GM11168 (cell line): ENCODE results near the gene OSBPL5.

Experiments
- in situ Hi-C: fragments of 300-500 bp; cut with MboI; formaldehyde crosslinking; loops from one replicate; pipeline ENCODE4 v1.12.0; 2022; ENCODE audit warnings: low sequenced_read_pairs; ENCODE audit not compliant: unreplicated experiment

Gene OSBPL5

DNA sequence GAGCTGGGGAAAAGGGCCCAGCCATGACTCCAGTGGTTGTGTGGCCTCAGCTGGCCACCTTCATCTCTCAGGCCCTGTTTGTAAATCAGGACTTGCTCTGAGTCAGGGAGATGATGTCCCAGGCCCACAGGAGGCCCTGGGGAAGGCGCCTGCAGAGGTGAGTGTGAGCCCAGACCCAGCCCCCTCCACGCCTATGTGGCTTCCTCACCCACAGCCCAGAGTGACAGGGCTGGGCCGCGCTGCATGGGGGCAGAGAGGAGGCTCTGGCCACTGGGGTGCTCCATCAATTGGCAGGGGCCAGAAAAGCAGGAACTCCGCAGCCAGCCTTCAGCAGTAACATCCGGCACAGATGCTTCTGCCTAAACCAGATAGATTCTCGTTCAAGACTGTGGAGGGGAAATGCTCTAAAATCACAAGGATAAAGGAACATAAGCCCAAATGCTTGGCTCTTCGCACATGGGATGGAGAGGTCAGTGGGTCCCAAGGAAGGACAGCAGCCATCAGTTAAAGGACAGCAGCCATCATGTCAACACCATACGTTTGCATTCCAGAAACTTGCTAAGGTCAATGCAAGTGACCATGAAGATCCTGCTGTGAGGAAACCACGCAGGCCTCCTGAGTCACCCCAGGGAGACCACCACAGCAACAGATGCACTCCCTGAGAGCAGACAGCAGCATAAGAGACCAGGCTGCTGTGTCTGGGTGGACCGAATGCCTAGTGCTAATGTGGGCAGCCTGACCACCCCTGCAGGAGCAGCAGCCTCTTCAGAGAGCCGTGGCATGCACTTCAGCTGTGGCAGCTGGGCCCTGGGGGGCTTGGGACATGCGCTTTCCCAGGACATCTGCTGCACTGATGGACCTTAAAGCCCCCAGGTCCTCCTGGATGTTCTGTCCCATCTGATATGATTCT is 28.3 kb downstream of the OSBPL5 start:
- in situ Hi-C loops = no loop called here

DNA sequence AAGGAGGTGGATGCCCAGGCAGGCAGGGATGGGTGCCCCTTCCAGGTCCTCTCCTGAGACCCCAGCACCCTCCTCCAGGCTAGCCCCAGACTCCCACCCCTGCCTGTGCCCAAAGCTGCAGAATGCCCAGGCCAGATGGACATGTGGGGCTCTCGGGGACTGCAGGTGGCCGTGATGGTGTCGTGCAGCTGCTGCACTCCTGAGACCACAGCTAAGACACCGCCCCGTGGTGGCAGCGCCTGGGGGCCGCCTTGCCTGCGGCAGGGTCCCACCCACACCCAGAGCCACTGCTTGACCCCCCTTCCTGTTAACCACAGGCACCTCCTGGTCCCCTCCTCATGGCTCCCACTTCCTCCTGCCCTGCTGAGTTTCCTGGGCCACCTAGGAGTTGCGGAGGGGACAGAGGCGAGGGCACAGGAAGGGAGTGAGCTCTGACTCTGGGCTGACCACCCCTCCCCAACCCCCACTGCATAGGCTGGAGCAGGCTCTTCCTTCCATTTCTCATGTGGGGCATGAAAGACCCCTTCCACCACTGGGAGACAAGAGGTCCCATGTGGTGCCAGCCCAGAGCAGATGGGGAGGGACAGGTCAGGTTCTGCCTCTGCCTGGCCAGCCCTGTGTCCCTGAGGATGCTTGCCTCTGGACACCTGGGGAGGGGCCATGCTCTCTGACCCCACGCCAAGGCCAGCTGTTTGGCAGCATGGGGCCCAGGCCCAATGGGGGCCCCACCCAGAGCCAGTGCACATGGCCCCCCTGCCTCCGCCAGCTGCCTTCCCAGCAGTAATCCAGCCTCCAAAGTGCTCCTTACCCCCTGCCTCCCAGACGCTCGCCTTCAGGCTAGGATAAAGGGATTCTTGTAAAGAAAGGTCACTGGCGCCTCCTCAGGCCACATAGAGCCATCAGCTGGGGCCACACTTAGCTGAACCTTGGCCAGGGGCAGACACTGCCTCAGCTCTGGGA is 29.3 kb downstream of the OSBPL5 start:
- in situ Hi-C loops = no loop called here

DNA sequence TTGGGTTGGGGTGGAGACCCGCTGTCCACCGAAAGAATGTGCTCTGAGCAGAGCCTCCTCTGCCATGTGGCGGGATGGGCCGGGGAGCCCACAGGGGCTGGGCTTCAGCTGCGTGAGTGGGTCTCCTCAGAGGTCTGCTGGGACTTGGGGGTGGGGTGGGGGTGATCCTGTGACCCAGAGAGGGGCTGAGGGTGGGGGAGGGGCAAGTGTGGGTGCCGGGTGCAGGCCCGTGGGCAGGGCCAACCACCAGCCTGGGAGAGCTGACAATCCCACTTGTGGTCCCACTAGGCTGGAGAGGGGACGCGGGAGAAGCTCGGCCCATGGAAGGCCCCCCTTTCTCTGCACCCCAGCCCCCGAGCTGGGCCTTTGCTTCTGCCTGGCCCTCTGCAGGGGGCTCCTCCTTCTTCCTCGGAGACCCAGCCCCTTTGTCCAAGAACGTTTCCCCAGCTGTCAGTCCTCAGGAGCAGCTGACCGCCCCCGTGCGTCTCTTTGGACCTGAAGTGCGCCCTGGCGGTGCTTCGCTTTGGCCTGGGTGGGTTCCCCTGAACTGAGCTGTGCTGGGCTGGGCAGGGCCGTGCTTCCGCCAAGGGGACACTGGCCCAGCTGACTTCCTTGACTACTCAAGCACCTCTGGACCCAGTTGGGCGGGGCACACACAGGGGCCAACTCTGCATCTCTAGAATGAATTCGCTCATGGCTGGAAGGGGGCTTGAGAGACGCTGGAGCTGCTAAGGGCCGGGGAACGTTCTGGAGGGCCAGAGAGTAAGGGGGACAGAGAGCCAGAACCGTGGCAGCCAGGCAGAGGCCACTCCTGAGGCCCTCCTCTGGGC is 30.2 kb downstream of the OSBPL5 start:
- in situ Hi-C loops = no loop called here

DNA sequence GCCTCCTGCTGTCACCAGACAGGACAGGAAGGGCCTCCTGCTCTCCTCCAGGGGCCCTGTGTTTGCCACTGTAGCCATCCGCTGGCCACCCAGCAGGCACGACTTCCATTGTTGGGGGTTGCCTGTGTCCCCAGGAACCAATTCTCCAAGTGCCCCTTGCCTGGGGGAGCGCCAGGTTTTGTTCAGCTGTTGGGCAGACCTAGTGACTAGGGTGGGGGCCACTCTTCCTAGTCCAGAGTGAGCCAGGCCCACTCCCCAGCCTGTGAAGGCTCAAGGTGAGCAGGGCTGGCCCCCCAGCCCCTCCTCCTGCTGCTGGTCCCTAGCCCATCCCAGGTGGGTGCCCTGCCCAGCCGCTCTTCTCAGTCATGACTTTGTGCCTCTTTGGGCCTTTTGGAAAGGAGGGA is 30.9 kb downstream of the OSBPL5 start:
- in situ Hi-C loops = no loop called here

DNA sequence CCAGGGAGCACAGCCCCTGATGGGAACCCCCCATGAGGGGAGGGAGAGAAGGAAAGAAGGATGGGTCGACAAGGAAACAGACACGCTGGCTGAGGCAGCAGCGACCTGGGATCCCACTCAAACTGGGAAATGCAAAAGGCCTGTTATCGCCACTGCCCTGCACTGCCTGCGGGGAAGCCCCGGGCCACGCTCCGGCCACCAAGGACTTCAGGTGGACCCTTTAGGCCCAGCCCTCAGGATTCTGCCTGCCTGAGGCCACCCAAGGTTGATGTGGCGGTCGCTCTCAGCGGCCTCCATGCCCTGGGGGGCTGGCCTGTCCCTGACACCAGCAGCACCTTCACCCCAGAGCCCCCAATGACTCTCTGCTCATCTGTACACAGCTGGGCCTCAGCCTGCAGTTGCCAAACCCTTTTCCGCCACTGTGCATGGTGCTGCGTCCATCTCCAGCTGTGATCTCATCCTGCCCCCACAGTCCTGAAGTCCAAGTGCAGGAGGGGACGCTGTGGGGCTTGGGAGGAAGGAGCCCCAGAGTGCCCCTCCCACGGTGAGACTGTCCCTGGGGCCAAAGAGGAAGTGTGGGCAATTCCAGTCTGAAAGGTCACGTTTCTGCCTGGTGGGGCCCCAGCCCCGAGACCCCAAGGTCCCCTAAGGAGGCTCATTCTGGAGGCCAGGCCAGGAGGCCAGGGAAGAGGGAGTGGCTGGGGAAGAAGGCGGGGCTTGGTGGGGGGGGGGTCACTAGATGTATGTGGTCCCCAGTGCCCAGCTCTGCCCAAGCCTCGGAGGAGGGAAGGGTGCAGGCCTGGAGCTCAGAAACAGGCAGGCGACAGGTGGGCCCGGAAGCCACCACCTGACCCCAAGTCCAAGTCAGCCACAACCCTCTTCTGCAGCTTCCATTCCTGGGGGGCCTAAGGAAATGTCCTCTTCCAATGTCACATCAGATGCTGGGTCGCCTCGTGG is 31.6 kb downstream of the OSBPL5 start:
- in situ Hi-C loops = no loop called here

DNA sequence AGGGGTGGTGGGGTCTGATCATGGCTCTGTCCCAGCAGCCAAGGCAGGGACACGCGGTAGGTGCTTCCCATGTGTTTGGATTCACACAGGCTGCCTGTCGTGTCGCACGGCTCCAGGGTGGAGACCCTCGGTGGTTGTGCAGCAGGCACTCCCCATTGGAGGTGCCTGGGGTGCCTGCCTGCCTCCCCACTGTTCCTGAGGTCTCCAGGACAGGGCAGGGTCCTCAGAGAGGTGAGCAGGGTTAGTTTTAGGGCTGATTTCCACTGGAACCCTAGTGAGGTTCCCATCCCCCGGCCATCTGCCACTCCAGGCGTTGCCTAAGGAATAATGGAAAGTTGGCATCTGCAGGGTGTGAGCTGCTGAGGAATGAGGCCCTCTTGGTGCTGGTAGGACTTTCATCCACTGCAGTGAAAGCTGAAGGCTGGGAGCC is 32.3 kb downstream of the OSBPL5 start:
- in situ Hi-C loops = no loop called here

DNA sequence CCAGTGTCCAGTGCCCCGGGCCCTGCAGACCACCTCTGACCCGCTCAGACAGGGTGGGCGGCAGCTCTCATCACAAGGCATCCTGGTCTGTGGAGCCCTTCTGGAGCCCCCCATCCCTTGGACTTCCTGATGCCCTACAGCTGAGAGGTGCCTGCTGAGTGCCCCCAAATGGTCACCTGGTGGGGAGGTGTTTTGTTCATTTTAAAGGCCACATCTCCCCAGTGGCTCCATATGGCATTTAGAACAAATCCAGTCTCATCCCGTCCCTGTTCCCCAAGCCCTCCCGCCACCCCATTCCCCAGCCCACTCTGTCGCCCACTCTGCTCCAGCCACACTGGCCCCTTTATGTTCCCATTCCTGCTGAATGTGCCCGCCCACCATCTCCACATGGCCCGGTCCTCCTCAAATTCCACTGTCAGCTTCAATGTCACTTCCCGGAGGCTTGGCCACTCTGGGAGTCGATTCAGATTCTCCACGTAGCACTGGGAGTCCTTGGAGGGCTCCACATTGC is 32.8 kb downstream of the OSBPL5 start:
- in situ Hi-C loops = no loop called here

DNA sequence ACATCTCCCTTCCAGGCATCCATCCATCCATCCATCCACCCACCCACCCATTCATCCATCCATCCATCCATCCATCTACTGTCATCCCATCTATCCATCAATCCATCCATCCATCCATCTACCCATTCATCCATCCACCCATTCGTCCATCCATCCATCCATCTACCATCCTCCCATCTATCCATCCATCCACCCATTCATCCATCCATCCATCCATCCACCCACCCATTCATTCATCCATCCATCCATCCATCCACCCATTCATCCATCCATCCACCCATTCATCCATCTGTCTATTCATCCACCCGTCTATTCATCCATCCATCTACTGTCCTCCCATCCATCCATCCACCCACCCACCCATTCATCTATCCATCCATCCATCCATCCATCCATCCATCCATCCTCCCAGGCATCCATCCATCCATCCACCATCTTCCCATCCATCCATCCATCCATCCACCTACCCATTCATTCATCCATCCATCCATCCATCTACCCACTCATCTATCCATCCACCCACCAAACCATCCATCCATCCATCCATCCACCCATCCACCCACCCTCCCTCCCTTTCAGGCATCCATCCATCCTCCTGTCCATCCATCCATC is 33.7 kb downstream of the OSBPL5 start:
- in situ Hi-C loops = no loop called here

DNA sequence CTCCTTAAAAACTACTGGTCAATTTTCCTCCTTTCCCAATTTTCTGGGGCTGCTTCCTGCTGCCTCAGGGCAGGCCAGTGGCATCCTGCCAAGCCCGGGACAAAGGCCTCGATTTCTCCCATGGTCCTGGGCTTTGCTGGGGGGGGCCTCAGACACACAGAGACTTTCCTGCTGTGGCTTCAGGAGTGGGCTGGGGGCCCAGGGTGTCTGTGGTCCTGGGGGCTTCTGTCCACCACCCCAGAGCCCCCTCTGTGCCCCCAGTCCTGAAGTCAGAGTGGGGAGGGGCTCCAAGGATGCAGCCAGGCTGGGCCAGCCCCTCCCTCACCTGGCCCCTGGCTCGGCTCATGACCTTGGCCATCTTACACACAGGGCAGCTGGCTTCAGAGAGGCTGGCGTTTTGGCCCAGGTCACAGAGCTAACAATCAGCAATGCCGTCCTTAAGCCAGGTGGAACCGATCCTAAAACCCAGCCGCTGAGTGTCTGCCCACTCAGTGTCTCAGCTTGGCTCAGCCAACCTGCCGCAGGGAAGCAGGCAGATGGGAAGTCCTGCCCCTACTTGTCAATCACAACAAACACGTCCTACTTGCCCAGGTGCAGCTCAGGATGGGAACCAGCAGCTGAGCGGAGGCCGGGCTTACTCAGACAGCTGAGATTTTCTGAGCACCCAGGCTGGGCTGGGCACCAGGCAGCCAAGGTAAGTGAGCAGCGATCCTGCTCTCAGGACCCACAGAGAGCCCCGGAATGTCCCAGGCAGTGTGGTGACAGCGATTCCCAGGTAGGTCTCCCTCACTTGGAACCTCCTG is 34.6 kb downstream of the OSBPL5 start:
- in situ Hi-C loops = no loop called here

DNA sequence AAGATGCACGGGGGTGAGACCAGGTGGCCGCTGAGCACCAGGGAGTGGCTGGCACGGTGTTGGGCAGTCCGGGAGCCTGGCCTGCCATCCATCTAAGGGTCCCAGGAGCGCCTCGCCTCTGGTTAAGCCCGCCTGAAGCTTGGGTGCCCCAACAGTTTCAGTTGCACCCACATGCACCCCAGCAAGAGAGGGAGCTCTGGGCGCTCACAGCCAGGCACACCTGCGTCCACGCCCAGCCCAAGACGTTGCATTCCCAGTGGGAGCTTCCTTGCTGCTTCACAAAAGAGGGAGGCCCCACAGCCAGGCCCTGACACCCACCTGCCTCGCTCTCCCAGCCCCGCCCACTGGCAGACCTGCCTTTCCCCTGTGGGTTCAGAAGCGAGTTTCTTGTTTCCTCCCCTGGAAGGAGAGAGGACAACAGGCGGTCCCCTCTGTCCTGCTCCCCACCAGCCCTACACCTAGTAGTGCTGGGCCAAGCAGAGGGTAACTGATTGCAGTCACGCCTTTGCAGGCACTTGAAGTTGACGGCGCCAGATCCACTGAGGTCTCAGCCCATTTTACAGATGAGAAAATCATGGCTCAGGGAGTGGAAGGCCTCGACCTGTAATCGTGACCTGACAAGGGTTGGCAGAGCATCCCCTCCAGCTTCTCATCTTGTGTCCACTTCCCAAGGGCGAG is 35.4 kb downstream of the OSBPL5 start:
- in situ Hi-C loops = no loop called here

DNA sequence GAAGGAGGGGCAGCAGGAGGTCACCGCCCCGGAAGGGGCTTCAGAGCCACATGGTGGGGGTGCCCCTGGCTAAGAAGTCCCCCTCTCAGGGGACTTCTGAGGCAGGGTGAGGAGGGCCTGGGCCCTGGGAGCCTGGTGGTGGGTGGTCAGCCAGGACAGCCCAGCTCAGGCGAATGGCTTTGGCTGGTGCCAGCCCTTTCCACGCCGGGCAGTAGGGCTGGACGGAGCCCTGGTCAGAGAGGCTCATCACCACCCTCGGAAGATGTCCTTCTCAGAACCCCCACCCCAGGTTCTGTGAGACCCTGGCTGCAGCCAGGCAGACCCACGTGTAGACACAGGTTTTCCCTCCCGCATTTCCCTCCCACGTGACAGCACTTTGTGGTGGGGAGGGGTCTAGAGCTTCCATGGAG is 35.9 kb downstream of the OSBPL5 start:
- in situ Hi-C loops = no loop called here

DNA sequence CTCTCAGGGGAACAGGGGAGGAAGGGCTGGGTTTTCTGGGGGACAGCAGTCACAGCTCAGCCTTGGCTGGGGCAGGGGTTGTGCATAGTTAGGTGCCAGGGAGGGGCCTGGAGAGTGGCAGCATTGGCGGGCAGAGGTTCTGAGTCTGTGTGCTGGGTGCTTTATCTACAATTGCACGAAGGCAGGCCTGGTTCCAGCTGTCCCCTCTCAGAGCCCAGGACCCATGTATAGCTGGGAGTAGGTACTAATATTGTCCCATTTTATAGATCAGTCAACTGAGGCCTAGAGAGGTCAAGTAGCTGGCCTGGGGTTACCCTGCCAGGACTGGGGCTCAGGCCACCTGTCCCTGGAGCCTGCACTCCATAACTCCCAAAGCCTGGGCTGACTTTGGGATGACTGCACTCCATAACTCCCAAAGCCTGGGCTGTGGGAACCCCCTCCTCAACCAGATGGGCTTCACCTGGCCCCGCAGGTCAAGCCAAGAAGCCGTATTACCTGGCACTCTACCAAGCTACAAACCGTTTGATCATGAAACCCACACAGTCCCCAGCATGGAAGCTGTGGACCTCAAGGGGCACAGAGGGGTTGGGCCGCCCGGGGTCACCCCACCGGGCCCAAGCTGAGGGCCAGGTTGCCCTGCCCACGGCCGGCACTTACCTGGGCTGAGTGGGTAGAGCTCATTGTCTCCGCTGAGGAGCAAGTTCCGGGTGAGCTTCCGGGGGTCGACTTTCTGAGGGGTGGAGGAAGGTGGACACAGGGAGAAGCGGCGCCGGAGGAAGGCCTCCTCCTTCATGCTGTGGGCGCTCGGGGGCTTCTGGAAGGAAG is 36.5 kb downstream of the OSBPL5 start:
- in situ Hi-C loops = no loop called here

DNA sequence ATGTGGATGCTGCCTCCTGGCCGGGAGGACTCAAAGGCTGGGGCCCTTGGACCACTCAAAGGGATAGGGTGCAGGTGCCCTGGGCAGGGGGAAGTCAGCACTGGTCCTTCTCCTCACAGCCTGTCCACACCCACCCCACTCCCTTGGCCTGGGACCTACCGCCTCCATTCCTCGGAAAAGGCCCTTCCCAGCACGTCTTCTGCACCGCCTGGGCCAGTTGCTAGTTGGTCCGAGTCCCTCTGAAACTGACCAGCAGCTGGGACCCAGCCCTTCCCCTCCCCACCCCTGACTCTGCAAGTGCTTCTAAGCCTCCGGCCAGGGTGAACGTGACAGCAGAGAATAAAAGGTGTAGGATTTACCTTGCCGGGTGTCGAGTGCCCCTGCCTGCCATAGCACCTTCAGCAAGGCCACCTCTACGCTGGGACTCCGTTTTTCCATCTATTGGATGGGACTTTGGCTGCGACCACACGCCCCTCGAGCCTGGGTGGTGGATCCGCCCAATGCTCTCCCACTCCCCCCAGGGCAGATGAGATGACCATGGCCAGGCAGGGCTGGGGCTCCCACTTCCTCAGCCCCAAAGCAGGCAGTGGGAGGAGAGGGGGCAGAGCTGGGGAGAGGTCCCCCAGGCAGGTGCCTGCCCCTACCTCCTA is 37.3 kb downstream of the OSBPL5 start:
- in situ Hi-C loops = no loop called here

DNA sequence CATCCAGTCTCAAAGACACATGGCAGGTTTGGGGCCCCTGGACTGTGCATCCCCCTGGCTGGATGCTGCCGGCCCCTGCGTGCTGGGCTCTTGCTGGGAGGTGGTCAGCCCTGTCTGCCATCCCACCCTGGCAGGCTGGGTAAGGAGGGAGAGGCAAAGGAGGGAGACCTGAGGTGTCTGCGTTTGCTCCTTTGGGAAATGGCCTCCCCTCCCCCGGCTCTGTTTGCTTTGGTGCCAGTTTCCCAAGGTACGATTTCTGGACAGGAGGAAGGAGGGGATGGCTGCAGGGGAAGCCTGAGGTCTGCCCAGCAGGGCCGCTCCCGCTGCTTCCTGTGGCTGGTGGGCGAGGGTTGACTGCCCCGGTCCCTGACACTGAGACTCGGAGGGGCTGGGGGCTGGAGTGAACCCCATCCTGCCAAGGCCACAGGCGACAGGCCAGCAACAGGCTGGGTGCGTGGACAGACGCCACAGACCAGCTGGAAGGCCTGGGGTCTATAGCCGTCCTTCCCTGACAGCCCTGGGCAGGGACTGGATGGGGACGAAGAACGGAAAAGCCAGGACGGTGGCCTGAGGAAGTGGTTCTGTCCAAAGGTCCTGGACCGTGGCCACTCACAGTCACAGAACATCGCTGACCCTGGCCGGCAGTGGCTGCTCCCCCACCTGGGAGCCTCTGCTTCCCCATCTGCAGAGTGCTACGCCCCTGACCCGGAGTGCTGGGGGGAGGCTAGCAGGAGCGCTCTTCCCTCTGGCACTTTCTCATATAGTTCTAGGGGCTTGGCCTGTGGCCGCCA is 38.0 kb downstream of the OSBPL5 start:
- in situ Hi-C loops = no loop called here
